Activated naive CD4-positive, alpha-beta T cell treated with Interleukin-2 at 50 U/mL for 16 hours (primary cell): ENCODE results near the gene TUBA4B.
"Not testable (repeated sequence)": the region's sequence is repeated elsewhere in the genome, so short reads cannot be mapped to it uniquely, and the experiment has no call there.

Experiments
- DNase-seq: peaks from one replicate; pipeline ENCODE4 v3.0.0-alpha.2; 2020

The TUBA4B gene

GRCh38 chr2:219291910-219292490 lies 39.0 kb downstream of the TUBA4B start:
- DNase-seq: no peak

GRCh38 chr2:219292616-219293015 lies 39.6 kb downstream of the TUBA4B start:
- DNase-seq: no peak

- no peak for DNase-seq
Observed at GRCh38 chr2:219293736-219294231, 40.7 kb downstream of the TUBA4B start.

GRCh38 chr2:219294356-219295351 lies 41.6 kb downstream of the TUBA4B start:
- peak; percentile 90 for DNase-seq

GRCh38 chr2:219296142-219296541 lies 43.1 kb downstream of the TUBA4B start:
- DNase-seq: no peak

- no peak for DNase-seq
Observed at GRCh38 chr2:219296631-219297391, 43.8 kb downstream of the TUBA4B start.

GRCh38 chr2:219297766-219298456 lies 44.9 kb downstream of the TUBA4B start:
- DNase-seq: no peak

GRCh38 chr2:219298759-219299371 lies 45.8 kb downstream of the TUBA4B start:
- peak; percentile 92 for DNase-seq

GRCh38 chr2:219299372-219299760 lies 46.3 kb downstream of the TUBA4B start:
- DNase-seq: no peak

- DNase-seq: no peak
Observed at GRCh38 chr2:219300022-219300421, 47.0 kb downstream of the TUBA4B start.

GRCh38 chr2:219302412-219302968 lies 49.4 kb downstream of the TUBA4B start:
- DNase-seq: no peak

GRCh38 chr2:219304223-219304622 lies 51.2 kb downstream of the TUBA4B start:
- no peak for DNase-seq

- DNase-seq: no peak
Observed at GRCh38 chr2:219306047-219306446, 53.0 kb downstream of the TUBA4B start.

GRCh38 chr2:219308142-219309101 lies 55.4 kb downstream of the TUBA4B start:
- peak; percentile 68 for DNase-seq

GRCh38 chr2:219309278-219309677 lies 56.2 kb downstream of the TUBA4B start, which contains the start of gene PTPRN:
TSS of gene PTPRN (minus strand) at chr2:219309401. CDS start at chr2:219309332, 69 bp downstream.
- no peak for DNase-seq

GRCh38 chr2:219312683-219313263 lies 59.7 kb downstream of the TUBA4B start:
- not testable (repeated sequence) for DNase-seq

GRCh38 chr2:219314804-219315468 lies 61.9 kb downstream of the TUBA4B start:
- DNase-seq: no peak
